GM19324 (cell line): ENCODE results near the gene NPHP4.
"Not testable (repeated sequence)": the region's sequence is repeated elsewhere in the genome, so short reads cannot be mapped to it uniquely, and the experiment has no call there.

Source experiments
- ATAC-seq: cut with Tn5 transposase; IDR thresholded peaks from one replicate; pipeline ENCODE4 v1.9.1; 2021; ENCODE audit warnings: mild to moderate bottlenecking, moderate library complexity; ENCODE audit not compliant: unreplicated experiment, low FRiP score

NPHP4 gene

GRCh38 chr1:5901841-5902240 lies 90.4 kb downstream of the NPHP4 start:
- no peak for ATAC-seq

GRCh38 chr1:5901150-5901549 lies 91.1 kb downstream of the NPHP4 start:
- no peak for ATAC-seq

GRCh38 chr1:5898266-5898665 lies 94.0 kb downstream of the NPHP4 start:
- no peak for ATAC-seq

DNA sequence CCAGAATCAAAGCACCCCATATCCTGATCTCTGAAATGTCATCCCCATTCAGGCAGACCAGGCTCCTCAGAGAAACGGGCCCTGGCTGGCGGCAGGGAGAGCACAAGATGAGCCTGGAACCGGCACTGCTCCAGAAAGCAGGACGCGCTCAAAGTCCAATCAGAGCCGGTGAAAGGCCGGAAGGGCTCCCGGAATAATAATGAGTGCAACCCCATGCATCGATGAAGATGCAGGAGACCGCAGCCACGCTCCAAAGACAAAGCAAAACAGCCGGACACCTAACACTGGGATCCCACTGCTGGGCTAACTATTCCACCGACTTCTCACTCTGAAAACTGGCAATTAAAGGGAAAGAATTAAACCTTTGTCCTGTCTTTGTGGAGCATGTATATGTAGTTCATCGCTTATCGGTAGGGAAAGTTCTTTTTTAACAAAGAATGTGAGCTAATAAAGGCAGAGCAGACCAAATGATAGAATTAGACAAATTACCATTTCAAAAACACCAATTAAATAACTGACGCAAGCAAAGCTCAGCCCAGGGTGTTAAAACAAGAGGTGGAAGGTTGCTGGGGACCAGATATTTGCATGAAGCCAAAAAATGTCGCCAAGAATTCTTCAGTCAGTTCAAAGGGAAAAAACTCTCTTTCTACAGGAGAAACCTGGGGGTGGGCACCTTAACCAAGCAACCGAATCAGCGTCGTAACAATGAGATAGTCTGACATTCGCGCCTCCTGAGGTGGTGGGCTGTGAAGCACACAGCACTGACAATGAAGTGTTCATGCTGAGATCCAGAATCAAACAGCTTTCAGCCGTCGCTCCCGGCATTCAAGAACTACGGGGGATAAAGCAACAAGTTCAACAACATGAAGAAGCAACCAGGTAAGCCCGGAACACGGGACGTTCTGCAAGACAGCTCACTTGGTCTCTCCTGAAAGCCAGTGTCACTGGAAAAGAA lies 95.2 kb downstream of the NPHP4 start:
- ATAC-seq: no peak

DNA sequence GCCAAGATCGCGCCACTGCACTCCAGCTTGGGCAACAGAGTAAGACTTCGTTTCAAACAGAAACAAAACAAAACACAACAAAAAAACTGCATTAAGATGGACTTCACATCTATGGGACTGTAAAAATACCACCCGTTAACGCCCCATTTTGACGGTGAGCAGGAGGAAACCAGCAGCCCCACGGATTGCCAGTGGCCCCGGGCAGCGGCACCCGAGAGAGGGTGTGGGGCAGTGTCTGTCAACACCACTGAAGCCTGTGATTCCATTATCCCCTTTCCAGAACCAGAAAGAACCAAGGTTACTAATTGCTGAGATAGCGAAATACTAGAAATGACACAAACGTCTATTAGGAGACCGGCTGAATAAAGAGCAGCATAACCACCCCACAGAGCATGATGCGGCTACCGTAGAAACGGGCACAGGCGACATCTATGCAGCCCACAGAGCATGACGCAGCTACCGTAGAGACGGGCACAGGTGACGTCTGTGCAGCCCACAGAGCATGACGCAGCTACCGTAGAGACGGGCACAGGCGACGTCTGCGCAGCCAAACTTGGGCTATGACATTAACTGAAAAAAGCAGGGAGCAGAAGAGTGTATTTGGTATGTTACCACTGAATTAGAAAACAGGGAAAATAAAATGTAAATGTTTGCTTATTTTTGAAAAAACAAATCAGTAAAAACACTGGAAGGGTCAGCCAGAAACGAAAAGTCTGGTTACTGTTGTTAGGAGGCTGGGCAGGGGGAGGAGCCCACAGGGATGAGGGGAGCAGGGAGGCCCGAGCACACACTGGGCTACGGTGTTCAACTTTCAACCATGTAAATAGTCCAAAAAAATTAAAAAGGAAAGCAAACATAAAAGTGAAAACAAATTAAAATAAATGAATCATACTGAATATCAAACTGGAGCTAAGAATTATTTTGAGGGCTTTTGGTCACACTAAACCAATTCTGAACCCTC lies 96.5 kb downstream of the NPHP4 start:
- ATAC-seq: no peak

DNA sequence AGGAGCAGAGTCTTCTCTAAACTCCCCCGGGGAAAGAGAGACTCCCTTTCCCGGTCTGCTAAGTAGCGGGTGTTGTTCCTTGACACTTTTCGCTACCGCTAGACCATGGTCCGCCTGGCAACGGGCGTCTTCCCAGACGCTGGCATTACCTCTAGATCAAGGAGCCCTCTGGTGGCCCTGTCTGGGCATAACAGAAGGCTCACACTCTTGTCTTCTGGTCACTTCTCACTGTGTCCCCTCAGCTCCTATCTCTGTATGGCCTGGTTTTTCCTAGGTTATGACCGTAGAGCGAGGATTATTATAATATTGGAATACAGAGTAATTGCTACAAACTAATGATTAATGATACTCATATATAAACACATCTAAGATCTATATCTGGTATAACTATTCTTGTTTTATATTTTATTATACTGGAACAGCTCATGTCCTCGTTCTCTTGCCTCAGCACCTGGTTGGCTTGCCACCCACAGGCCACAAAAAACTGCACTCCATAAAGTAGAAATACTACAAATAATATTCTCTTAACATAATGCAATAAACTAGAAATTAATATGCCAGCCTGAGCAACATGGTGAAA lies 98.4 kb downstream of the NPHP4 start:
- not testable (repeated sequence) for ATAC-seq

DNA sequence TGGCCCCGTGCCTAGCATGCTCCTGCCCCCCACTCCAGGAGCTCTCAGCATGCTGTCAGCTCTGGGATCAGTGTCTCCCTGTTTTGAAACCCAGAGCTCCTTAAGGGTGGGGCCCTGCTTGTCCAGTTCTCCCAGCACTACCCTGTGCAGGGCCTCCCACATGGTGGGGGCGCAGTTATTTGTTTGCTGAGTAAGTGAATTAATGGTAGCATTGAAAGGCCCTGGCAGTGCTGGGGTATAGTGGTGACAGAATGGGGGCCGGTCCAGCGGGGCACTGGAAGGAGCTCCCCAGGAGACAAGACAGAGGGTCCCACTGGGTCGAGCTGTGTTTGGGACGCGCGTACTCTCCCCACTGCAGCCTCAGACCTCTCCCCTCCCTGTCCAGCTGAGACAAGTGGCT lies 99.9 kb downstream of the NPHP4 start:
- no peak for ATAC-seq

DNA sequence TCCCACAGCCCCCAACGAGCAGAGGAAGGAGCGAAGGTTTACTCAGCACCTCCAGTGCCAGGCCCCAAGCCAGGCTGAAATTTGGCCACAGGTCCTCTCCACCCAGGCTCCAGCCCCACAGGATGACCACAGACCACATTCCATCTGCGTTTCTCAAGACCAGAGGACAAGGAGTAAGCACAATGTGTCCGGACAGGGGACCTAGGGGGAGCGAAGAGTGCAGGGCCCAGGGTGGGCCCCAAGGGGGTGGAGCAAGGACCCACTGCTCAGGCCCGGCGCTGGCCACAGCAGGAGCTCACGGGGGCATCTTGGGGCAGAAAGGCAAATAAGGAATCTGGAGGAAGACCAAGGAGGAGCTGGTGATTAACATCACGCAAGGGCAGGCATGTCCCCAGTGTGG lies 100.5 kb downstream of the NPHP4 start:
- no peak for ATAC-seq

- ATAC-seq: no peak
These were observed 101.1 kb downstream of the NPHP4 start for GRCh38 chr1:5891137-5891536.

DNA sequence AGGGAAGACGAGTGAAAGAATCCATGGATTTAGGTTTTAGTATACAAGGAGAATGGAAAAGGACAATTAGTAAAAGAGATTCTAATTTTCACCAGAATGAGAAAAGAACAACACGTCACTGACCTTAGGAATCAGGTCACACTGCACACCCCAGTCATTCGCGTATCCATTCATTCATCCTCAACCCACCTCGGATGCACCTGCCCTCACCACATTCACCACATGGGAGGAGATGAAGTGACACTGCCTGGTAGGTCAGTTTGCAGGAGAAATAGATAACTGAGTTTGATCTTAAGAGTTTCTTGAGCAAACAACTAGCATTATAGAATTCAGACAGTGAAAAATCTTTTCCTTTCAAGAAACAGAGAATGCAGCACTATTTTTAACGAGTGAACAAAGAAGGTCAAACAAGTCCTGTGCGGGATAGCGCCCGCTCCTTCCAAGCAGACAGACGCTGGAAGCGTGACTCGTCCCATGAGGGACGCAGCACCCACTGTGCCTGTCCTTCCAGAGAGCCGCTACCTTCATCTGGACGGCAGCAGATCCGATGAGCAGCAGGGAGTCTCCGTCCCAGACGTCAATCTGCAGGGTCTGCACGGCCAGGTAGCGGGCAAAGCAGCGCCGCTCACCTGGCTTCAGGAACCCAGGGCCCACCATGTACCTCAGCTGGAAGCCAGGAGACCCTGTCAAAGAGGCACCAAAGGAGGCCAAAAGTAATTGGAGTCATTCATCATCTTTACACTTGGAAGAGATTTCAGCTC lies 101.7 kb downstream of the NPHP4 start:
- no peak for ATAC-seq

DNA sequence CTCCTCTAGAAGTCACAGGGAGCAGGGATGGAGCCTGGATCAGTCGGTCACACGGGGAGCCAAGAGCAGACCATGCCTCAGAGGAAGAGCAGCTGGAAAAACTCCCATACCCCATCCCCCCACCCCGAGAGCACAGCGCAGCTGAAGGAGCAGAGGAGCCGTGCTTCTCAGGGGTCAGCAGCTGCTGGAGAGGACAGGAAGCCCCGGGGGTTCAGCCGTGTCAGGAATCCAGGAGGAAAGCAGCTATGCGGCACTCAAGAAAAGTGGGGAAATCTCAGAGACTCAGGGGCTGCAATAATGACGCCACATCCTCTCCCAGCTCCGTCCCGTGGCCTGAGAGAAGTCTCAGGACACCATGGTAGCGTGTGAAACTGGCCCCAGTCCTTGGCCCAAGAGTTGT lies 102.3 kb downstream of the NPHP4 start:
- no peak for ATAC-seq

GRCh38 chr1:5889462-5889861 lies 102.8 kb downstream of the NPHP4 start:
- ATAC-seq: no peak

DNA sequence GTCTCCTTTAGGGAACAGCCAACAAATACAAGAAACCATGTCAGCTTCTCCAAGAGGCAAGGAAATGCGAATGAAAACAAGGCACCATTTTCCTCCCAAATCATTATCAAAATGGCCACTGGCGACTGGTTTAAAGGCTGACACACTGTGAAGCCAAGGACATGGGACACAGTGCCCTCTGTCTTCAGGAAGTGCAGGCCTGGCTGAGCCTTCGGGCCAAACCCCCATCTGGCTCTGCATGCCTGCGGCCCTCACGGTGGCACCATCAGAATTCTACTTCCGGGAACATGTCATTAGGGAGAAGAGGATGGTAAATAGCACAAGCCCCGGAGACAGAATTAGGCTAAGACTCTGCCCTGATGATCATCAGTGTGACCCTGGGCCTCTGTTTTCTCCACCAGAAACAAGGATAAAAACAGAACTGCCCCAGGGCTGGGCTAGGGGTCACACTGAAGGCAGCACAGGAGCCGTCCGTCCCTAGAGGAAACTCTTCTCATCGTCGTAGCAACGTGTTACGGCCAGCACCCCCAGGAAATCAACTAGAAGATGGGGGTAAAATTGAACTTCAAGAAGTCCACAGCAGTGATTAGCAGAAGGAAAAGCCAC lies 103.5 kb downstream of the NPHP4 start:
- ATAC-seq: no peak

- ATAC-seq: no peak
These were observed 104.3 kb downstream of the NPHP4 start for GRCh38 chr1:5887971-5888361.

- ATAC-seq: no peak
These were observed 104.8 kb downstream of the NPHP4 start for GRCh38 chr1:5887349-5887970.

- no peak for ATAC-seq
These were observed 105.5 kb downstream of the NPHP4 start for GRCh38 chr1:5886541-5887348.

GRCh38 chr1:5886140-5886483 lies 106.1 kb downstream of the NPHP4 start:
- no peak for ATAC-seq

GRCh38 chr1:5885471-5886139 lies 106.6 kb downstream of the NPHP4 start:
- no peak for ATAC-seq
